ENCODE results near the gene MLYCD.

MLYCD gene

DNA sequence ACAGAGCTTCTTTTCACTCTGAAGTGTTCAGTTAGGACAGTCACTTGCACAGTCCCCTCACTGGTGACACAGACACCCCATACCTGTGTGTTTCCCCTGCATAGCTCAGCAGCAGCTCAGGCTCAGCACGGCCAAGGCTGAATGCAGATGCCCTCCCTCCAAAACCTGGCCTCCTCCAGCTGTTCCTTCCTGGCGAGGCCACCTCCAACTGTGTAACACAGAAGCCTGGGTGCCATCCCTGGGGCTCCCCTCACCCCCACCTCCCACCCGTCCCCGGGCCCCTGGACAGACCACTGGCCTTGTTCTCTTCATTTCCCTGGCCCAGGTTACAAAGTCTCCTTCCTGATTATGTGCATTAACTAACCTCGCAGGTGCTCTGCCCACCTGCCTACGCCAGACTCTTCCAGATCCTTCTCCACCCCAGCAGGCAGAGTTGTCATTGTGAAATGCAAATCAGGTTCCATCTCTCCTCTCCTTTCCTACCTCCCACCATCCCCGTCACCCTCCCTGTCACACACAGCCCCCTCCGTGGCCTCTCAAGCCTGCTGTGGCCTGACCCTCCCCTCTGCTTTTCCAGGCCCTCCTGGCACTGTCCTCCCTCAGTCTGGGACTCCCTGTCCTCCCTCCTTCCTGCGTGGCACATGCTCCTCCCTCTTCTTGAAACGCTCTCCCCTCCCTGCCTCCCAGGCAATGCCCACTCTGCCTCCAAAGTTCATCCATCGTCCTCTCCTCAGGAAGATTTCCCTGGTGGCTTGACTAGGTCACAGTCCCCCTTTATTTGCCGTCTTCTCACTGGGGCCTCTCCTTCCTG lies 26.4 kb downstream of the MLYCD start:
- DNase-seq (ENCODE audit: low read depth in 1 of 2, low spot score in 1 of 2) = no peak

DNA sequence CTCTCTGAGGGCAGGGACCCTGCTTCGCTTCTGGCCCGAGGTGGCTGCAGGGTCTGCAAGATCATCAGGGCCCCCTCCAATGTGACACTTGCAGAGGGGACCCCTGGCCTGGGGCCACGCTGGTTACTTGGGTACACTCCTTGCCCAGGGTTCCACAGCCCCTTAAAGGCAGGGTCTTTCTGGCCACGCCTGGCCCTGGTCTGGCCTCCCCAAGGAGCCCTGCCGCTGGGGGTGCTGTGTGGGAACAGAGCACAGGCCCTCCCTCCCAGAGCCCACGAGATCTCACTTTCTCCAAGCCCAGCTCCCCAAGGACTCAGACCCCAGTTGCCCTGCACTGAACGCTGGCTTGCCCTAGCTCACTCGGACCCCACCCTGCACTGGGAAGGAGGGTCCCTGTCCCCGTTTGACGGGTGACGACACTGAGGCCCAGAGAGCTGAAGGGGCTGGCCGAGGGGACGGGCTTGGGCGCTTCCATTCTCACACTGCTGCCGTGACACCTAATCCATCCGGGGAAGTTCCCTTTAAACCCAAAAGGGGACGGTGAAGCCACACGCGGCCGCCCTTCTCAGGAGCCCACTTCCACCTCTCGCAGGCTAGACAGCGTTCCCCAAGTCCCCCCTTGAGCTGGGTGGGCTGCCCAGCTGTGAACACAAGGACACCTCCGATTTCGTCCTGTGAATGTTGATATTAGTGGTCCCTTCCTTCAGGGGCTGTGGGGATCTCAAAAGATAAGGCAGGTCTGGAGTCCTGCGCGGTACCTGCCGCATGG lies 27.2 kb downstream of the MLYCD start:
- DNase-seq (ENCODE audit: low read depth in 1 of 2, low spot score in 1 of 2) = no peak

DNA sequence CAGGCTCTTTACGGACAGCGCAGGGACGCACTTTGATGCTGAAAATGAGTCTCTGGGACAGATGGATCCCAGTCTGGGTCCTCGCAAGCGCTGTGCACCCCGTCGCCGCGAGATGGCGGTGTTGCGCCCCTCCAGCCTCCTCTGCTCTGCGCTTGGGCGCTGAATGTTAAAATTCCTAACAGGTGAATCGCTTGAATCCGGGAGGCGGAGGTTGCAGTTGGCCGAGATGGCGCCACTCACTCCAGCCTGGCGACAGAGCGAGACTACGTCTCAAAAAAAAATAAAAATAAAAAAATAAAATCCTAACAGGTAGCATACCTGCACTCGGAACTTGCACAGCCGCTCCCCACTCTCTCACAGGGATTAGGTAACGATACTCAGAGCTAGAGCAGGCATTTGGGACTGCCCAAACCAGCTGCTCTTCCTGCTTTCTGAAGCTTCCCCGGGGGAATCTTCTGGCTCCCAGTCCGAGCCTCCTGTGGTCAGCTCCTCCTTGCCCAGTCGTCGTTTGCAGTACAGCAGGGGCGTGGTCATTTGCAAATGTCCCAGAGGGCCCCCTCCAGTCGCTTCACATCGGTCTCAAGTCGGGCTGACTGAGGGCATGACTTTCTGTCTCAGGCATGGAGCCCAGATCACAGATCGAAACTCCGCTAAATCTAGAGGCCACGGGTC lies 27.9 kb downstream of the MLYCD start:
- peak; percentile 30 to 47 for DNase-seq (ENCODE audit: low read depth in 1 of 2, low spot score in 1 of 2)

DNA sequence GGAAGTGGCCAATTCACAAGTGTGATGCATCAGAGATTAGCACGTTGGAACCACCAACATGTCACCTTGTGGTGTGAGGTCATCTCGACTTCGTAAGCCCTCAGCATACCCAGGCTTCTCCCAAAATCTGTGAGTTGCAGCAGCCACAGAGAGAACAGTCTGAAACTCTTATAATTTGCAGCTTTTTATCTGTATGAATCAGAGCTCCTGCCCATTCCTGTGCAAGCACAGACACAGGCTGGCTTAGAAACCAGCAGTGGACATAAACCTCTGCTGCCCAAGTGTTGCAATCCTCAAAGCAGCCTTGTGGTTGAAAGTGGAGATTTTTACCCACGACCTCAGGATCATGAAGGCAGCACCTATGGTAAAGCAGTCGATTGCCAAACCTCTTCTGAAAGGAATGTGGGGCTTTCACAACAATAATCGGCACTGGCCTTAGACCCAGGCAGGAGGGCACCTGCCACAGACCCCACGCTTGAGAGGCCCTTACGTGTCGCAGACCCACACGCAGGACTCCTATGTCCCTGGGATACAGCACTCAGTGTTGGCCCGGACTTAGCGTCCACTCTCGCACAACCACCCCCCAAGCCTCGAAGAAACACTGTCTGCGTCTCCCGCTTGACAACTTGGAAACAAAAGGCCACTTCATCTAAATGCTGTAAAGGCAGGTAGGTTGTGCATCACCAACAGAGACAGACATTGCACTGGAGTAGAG lies 29.6 kb downstream of the MLYCD start:
- no peak for DNase-seq (ENCODE audit: low read depth in 1 of 2, low spot score in 1 of 2)

DNA sequence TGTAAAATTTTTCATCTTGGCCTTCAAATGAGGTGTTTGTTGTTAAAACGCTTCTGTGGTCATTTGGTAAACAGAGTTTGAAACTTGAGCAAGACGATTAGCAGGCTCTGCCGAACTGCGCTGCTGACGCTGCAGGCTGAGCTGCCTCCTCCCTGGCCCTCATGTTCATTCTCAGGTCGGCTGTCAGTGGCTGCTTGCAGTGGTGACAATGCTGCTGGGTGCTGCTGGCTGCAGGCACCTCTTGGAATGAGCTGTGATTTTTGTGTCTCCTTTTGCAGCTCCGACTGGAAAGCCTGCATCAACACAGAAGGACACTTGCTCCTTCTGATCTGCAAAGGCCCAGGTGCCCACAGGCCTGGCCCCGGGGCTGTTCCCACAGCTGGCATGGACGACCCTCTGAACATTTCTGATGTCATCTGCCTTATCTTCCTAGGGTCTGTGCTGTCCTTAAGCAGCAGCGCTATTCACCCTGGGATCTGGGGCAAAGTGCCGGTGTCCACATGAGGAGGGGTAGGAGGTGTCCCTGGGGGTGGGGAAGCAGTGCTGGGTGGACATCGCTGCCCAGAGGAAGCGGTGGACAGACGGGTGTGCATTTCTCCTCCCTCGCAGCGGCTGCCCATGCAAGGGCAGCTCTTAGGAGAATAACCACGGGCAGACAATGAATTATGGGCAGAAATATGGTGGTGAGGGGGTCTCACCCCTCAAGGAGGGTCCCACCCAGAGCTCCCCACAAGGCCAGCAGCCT lies 31.1 kb downstream of the MLYCD start:
- no peak for DNase-seq (ENCODE audit: low read depth in 1 of 2, low spot score in 1 of 2)

DNA sequence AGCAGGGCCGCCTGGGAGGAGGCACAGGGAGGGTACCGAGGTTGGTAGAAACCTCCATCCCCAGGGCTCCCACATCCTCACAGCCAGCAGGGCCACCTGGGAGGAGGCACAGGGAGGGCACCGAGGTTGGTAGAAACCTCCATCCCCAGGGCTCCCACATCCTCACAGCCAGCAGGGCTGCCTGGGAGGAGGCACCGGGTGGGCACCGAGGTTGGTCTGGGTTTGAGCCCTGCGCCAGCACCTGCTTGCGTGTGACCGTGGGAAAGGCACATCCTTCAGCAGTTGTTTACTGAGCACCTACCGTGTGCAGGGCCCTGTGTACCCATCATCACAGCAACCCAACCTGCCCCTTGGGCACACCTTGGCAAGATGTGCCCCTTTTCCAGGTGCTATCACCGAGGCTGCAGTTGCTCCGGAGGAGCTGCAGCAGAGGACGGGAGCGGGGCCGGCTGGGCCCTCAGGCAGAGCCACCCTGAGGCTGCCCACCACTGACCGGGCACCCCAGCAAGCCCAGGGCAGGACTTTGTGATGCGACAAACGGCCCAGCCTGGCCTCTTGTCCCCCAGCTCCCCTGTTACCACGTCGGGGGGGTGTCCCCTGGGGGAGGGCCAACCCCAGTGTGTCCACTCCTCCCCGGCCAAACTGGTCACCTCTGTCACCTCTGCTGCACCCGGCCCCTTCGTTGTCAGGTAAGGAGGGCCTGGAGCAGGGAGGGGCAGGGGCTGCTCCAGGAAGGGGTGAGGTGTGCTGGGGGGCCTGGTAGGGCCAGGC lies 32.0 kb downstream of the MLYCD start:
- no peak for DNase-seq (ENCODE audit: low read depth in 1 of 2, low spot score in 1 of 2)

DNA sequence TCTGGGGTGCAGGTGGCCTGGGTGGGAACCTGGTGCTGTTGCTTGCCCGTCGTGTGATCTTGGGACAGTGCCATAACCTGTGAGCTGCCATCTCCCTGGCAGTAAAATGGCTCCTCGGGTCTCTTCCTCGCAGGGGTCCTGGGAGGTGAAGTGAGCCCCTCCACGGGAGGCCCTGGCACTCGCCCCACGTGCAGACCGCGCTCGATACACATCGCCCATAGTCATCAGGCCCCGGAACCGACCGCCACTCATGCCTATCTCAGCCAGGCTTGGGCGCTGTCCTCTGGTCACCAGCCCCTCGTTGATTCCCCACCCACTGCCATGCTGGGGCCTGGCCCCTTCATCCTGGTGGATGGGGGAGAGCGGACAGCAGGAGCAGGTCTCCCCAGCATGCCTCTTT lies 32.6 kb downstream of the MLYCD start:
- DNase-seq (ENCODE audit: low read depth in 1 of 2, low spot score in 1 of 2) = no peak

DNA sequence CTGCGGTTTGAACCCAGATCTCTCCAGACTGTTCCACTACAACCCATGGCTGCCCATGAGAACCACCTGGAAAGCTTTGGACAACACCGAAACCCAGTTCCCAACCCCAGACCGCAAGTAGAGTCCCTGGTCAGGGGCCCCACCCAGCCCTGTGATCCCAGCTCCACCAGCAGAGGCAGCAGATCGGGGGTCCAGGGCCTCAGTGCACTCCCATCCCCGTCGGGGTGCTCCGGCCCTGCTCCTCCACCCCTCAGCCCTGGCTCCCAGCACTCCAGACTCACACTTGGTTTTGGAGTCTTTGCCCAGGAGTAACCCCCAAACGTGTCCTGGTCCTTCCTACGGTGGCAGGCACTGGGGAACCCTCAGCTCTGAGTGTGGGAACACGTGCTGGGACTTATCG lies 33.4 kb downstream of the MLYCD start:
- DNase-seq (ENCODE audit: low read depth in 1 of 2, low spot score in 1 of 2) = no peak

DNA sequence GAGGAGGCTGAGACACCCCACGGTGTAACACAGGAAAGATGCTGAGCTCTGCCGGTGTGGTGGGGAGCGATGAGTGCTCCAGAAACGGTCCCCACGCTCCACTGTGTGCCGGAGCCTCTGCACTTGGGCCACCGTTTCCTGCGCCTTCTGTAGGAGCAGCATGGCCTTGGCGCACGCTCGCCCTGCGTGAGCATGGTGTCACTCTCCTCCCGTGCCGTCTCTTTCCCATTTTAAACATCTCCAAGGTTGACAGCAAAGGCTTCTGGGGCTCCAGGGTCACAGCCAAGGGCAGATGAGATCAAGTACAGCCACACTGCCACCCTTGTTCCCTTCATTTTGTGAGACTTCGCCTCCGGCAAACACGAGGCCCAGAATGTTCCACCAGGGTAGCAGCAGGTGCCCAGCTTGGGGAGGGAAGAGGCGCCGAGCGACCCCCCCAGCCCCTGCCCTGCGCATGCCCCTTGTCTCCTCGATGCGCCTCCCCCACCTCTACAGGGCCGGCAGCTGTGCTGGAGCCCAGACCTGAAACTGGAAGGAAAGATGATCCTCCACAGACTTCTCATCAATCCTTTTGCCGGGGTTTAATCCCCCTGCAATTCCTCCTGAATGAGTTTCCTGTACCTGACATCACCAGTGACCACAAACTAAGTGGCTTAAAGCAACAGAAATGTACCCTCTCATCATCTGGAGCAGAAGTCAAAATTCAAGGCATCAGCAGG lies 34.2 kb downstream of the MLYCD start:
- DNase-seq (ENCODE audit: low read depth in 1 of 2, low spot score in 1 of 2) = no peak

DNA sequence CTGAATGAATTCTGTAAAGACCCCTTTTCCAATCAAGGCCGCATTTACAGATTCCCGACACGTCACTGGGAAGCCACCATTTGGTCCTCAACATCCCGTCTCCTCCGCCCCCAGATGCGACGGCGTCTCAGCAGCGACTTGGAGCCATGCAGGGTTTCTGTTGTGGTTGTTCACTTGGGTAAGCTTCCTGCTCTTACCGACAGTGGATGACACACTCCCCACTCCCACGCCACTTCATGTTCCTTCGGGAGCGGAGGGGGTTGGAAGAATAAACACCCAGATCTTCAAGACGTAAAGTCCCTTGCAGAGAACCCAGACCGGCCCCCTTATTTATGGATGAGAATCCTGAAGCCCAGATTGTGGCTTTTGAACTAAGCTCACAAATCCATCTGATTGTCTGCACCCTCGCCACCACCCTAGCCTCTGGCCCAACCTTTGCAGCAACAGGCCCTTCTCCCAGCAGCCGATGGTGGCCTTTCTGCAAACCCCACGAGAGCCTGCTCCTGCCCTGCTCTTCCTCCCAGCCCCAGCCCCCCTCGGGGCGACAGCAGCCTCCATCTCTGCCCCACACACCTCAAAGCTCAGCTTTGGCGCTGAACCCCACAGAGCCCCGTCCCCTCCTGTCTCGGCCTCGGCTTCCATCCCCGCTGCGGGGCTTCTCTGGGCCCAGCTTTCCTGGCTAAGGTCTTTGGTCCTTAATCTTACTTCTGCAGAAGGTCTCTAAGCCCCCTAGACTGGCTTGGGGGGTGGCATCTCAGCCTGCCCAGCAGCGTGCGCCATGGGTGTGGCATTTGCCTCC lies 35.2 kb downstream of the MLYCD start:
- DNase-seq (ENCODE audit: low read depth in 1 of 2, low spot score in 1 of 2) = no peak

DNA sequence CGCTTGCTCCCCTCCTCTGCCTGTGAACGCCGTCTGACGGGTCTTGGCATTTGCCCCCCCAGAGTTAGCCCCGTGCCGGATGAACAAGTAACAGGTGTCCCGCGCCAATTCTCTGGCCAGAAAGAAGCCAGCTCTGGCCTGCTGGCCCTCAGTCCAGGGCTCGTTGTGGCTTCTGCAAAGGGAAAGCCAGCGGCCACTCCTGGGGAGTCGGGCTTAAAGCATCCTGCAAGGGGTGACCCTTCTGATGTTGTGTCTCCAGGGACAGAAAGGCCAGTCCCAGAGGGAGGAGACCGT lies 35.7 kb downstream of the MLYCD start:
- no peak for DNase-seq (ENCODE audit: low read depth in 1 of 2, low spot score in 1 of 2)

DNA sequence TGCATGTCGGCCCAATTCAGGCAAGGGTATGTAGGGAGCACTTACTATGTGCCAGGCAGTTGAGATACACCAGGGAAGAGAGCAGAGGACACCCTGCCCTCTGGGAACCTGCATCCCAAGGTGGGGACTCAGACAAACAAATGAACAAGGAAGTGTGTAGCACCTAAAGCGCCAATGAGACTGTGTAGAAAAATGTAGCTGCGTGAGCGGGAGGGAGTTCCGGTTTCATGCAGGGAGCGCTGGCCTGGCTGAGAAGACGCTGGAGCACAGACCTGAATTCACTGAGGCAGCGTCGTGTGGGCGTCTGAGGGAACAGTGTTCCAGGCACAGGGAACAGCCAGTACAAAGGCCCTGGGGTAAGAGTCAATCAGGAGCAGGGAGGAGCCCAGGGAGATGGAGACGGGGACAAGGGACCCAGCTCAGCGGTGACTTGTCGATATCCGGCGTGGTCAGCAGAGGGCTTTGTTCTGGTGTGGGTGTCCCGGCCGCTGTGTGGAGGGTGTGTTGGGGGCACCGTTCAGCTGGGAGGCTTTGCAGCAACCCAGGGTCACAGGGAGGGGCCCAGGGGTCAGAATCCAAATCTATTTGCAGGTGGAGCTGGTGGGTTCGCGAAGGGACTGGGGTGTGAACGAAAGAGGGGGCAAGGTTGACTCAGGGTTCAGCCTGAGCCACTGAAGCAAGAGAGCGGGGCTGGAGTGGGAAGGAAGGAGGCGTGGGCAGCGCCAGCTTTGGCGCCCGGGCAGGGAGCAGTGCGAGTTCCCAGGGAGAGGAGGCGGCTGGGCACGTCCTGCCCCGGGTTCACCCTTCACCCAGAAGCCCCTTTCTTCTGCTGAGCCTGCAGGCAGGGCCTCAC lies 36.3 kb downstream of the MLYCD start:
- DNase-seq (ENCODE audit: low read depth in 1 of 2, low spot score in 1 of 2) = no peak

DNA sequence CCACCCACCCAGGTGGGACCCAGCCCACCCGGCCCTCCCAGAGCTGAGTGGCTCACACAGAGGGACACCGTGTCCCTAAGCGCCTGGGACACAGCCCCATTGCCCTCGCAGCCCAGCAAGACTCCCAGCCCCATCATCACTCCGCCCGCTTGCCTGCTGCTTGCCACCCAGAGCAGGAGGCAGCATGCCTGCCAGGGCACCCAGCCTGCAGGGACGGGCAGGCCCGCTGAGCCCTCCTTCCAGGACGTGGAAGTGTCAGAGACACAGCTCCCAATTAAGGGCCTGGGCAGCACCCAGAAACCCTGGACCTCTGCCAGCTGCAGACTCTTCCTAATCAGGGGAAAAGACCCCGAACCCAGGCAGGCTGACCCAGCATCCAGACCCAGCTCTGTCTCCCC lies 36.9 kb downstream of the MLYCD start:
- DNase-seq (ENCODE audit: low read depth in 1 of 2, low spot score in 1 of 2) = no peak

DNA sequence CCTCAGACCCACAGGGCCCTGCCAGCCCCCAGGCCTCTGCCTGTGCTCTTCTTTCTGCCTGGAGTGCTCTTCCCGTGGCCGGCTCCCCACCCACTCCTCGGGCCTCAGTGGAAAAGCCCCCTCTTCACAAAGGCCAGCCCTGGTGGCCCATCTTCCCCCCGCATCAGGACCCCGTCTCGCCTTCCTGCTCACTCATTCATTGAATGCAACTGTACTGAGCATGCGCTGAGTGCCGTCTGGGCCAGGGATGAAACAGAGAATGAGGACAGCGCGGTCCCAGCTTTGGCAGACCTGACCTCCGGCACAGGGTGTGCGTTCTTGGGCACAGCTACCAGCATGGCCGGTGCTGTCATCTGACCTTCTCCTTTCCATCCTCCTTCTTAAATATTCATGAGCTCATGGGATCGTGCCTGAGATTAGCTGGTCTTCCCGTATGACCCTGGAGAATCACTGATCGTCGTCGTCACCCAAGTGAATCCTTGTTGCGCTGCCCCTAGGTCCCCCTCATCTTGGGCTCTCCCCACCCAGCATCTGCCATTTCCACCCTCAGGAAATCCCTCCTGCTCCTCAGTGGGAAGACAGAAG lies 37.8 kb downstream of the MLYCD start:
- no peak for DNase-seq (ENCODE audit: low read depth in 1 of 2, low spot score in 1 of 2)

DNA sequence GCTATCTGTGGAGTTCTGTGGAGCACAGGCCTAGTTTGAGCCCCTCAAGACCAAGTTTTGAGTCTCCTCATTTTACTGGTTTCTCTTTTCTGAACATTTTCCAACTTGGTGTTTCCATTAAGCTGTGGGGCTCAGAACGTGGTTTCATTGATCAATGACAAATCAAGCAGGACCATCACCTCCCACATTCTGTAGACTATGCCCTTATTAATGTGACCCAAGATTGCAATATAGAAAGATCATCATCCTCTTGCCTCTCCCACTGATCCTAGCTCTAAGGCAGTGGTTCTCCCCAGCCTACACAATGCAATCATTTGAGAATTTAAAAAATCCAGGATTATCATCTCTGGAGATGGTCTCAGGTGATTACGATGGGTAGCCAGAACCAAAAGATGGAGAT lies 38.4 kb downstream of the MLYCD start:
- DNase-seq (ENCODE audit: low read depth in 1 of 2, low spot score in 1 of 2) = no peak

DNA sequence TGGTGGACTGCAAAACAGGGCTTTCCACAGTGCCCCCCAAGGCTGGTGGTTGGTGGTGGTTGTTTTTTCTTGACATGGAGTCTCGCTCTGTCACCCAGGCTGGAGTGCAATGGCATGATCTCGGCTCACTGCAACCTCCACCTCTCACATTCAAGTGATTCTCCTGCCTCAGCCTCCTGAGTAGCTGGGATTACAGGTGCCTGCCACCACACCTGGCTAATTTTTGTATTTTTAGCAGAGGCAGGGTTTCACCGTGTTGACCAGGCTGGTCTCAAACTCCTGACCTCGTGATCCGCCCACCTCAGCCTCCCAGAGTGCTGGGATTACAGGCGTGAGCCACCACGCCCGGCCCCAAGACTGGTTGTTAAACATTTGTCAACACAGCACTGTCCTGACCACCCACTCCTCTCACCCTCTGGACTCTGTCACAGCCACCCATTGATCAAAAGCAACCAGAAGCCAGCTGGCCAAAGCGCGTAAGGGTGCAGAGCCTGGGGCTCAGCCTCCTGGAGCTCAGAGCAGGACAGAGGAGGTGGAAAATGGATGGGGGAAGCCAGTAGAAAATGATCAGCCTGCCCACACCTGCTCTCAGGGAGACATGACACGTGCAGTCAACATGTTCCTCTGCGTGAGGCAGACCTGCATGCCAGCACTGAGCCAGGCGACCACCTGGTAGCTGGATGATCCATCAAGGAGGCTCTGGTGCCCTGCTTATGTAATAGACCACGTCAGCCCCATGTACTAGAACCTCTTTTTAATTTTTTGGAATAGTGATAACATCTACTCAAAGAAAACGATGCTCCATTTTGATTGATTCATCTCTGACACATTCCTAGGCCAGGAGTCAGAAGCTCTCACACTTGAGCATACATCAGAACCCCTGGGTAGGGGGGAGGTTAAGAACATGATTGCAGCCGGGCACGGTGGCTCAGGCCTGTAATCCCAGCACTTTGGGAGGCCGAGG lies 39.3 kb downstream of the MLYCD start:
- DNase-seq (ENCODE audit: low read depth in 1 of 2, low spot score in 1 of 2) = no peak

Data from activated CD4-positive, alpha-beta T cell treated with anti-CD3 and anti-CD28 coated beads, Interleukin-2, amount 50 U/mL, for 24 hours (primary cell).